Measurements from ENCODE around the gene SNCAIP. TPM values are rescaled to one million over a fixed set of nuclear protein-coding genes. Genes with fewer than 3 reads are reported as not detected.

SNCAIP gene
- total and polyA plus RNA-seq, 2 experiments from 2014 or later = 6.1 to 11.9 TPM

- Histone ChIP-seq H3K4me1 (ENCODE audit: insufficient read depth) (peaks cover 29% of the 10 kb centered on the region), H3K4me3 (peak overlapping the region; percentile 16), H3K9me2 (ENCODE audit: insufficient read depth) (peaks cover 7% of the 10 kb centered on the region; the same call in 1 of the 2 replicates), H3K27ac (ENCODE audit: low read depth) (peak overlapping the region; percentile 60; the same call in 1 of the 2 replicates), H3K27me3 (ENCODE audit: insufficient read depth) (no peaks in the 10 kb centered on the region), H3K4me2 (peak overlapping the region; percentile 72), H4K20me1 (replicated peaks; ENCODE audit: insufficient read depth) (no peaks in the 10 kb centered on the region), H3K79me2 (replicated peaks; ENCODE audit: insufficient read depth) (no peaks in the 10 kb centered on the region), H3F3A (replicated peaks; ENCODE audit: low read depth) (0 out of 2 replicates have a peak, but pooled peaks cover 4% of the 10 kb centered on the region), H2AFZ (no peak overlapping the region), H3K36me3 (ENCODE audit: insufficient read depth) (no peaks in the 10 kb centered on the region)
- Mint-ChIP-seq H3K9me3 (no peaks in the 10 kb centered on the region), H3K36me3 (ENCODE audit: low read depth) (no peaks in the 10 kb centered on the region), H3K4me1 (peaks cover 23% of the 10 kb centered on the region), H3K4me3 (no peak overlapping the region; the same call in 2 of the 3 replicates), H3K27ac (no peak overlapping the region), H3K27me3 (ENCODE audit: insufficient read depth, low read depth, poor library complexity) (peaks cover 3% of the 10 kb centered on the region)
- no peak for ATAC-seq
- TF ChIP-seq JUNB (IDR thresholded peaks at IDR 0.05; ENCODE audit: unreplicated experiment) (no peak), EZH2phosphoT487 (IDR thresholded peaks at IDR 0.05; ENCODE audit: unreplicated experiment) (no peak), ZNF114 (CRISPR knock-in tag; IDR thresholded peaks at IDR 0.05) (no peak), ZNF331 (CRISPR knock-in tag; IDR thresholded peaks at IDR 0.05; ENCODE audit: low read depth) (no peak), POLR2AphosphoS5 (IDR thresholded peaks at IDR 0.05; ENCODE audit: low read depth) (no peak), EZH2 (IDR thresholded peaks at IDR 0.05; ENCODE audit: low read depth, unreplicated experiment) (no peak)
- TF ChIP-seq, protein P1, sequence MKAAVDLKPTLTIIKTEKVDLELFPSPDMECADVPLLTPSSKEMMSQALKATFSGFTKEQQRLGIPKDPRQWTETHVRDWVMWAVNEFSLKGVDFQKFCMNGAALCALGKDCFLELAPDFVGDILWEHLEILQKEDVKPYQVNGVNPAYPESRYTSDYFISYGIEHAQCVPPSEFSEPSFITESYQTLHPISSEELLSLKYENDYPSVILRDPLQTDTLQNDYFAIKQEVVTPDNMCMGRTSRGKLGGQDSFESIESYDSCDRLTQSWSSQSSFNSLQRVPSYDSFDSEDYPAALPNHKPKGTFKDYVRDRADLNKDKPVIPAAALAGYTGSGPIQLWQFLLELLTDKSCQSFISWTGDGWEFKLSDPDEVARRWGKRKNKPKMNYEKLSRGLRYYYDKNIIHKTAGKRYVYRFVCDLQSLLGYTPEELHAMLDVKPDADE (IDR thresholded peaks at IDR 0.05) = no peak
- DNase-seq (ENCODE audit: low spot score) = no peak
Observed at GRCh38 chr5:122369253-122369815, 57.3 kb downstream of the SNCAIP start.

DNA sequence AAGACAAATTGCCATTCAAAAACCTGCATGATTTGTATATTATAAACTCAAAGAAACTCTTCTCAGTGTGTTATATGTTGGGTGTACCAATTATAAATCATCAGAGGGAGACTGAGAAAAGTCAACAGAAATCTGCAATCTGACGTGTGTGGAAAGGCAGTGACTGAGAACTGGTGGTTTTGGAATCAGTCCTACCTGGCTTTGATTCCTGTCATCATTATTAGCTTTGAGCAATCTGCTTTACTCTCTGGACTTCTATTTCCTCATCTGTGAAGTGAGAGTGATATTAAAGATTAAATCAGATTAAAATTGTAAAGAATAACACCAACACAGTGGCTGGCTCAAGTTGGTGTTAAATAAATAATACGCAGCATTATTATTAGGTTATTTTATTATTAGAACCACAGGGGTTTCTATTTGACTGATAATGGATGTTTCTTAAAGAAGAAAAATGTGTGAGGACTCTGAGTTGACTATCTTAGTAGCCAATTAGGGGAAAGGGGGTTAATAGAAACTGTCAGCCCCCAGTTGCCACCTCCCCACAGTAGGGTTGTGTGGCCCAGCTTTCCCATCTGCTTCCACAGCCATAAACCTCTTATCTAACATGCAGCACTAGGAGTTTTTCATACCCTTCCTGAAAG is 59.6 kb downstream of the SNCAIP start:
- no peaks in the 10 kb centered on the region for H4K20me1 ChIP-seq (replicated peaks; ENCODE audit: insufficient read depth)
- H3K79me2 ChIP-seq (replicated peaks; ENCODE audit: insufficient read depth) = no peaks in the 10 kb centered on the region
- no peaks in the 10 kb centered on the region for H3K36me3 ChIP-seq (ENCODE audit: insufficient read depth)
- Mint-ChIP-seq H3K36me3 (ENCODE audit: low read depth) (no peaks in the 10 kb centered on the region), H3K4me1 (peaks cover 23% of the 10 kb centered on the region), H3K27me3 (ENCODE audit: insufficient read depth, low read depth, poor library complexity) (peaks cover 4% of the 10 kb centered on the region), H3K4me3 (no peak overlapping the region), H3K9me3 (no peaks in the 10 kb centered on the region), H3K27ac (no peak overlapping the region)
- ATAC-seq (no peak), DNase-seq (ENCODE audit: low spot score) (no peak)
- peaks cover 24% of the 10 kb centered on the region for H3K4me1 ChIP-seq (ENCODE audit: insufficient read depth)
- no peak overlapping the region for H3K4me2 ChIP-seq
- H3F3A ChIP-seq (replicated peaks; ENCODE audit: low read depth) = 0 out of 2 replicates have a peak, but pooled peaks cover 4% of the 10 kb centered on the region
- no peak overlapping the region for H2AFZ ChIP-seq
- H3K27me3 ChIP-seq (ENCODE audit: insufficient read depth) = no peaks in the 10 kb centered on the region
- H3K9me2 ChIP-seq (ENCODE audit: insufficient read depth) = peaks cover 5% of the 10 kb centered on the region; the same call in 1 of the 2 replicates
- no peak overlapping the region for H3K27ac ChIP-seq (ENCODE audit: low read depth)
- no peak overlapping the region for H3K4me3 ChIP-seq
- TF ChIP-seq STAT1 (IDR thresholded peaks at IDR 0.05; ENCODE audit: unreplicated experiment) = no peak
- TF ChIP-seq CREB1 (CRISPR knock-in tag; IDR thresholded peaks at IDR 0.05; ENCODE audit: low read depth) = no peak
- TF ChIP-seq, protein P2, sequence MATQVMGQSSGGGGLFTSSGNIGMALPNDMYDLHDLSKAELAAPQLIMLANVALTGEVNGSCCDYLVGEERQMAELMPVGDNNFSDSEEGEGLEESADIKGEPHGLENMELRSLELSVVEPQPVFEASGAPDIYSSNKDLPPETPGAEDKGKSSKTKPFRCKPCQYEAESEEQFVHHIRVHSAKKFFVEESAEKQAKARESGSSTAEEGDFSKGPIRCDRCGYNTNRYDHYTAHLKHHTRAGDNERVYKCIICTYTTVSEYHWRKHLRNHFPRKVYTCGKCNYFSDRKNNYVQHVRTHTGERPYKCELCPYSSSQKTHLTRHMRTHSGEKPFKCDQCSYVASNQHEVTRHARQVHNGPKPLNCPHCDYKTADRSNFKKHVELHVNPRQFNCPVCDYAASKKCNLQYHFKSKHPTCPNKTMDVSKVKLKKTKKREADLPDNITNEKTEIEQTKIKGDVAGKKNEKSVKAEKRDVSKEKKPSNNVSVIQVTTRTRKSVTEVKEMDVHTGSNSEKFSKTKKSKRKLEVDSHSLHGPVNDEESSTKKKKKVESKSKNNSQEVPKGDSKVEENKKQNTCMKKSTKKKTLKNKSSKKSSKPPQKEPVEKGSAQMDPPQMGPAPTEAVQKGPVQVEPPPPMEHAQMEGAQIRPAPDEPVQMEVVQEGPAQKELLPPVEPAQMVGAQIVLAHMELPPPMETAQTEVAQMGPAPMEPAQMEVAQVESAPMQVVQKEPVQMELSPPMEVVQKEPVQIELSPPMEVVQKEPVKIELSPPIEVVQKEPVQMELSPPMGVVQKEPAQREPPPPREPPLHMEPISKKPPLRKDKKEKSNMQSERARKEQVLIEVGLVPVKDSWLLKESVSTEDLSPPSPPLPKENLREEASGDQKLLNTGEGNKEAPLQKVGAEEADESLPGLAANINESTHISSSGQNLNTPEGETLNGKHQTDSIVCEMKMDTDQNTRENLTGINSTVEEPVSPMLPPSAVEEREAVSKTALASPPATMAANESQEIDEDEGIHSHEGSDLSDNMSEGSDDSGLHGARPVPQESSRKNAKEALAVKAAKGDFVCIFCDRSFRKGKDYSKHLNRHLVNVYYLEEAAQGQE (IDR thresholded peaks at IDR 0.05; ENCODE audit: unreplicated experiment) = no peak
- TF ChIP-seq, protein P1 (IDR thresholded peaks at IDR 0.05) = no peak
- TF ChIP-seq ZNF114 (CRISPR knock-in tag; IDR thresholded peaks at IDR 0.05) = no peak
- TF ChIP-seq, protein P3, sequence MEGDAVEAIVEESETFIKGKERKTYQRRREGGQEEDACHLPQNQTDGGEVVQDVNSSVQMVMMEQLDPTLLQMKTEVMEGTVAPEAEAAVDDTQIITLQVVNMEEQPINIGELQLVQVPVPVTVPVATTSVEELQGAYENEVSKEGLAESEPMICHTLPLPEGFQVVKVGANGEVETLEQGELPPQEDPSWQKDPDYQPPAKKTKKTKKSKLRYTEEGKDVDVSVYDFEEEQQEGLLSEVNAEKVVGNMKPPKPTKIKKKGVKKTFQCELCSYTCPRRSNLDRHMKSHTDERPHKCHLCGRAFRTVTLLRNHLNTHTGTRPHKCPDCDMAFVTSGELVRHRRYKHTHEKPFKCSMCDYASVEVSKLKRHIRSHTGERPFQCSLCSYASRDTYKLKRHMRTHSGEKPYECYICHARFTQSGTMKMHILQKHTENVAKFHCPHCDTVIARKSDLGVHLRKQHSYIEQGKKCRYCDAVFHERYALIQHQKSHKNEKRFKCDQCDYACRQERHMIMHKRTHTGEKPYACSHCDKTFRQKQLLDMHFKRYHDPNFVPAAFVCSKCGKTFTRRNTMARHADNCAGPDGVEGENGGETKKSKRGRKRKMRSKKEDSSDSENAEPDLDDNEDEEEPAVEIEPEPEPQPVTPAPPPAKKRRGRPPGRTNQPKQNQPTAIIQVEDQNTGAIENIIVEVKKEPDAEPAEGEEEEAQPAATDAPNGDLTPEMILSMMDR (conservative IDR thresholded peaks at IDR 0.05; ENCODE audit: low read depth in 2 of 2) = no peak
- TF ChIP-seq POLR2AphosphoS5 (IDR thresholded peaks at IDR 0.05; ENCODE audit: low read depth) = no peak
- no peak for TF ChIP-seq EZH2phosphoT487 (IDR thresholded peaks at IDR 0.05; ENCODE audit: unreplicated experiment)
- no peak for TF ChIP-seq EZH2 (IDR thresholded peaks at IDR 0.05; ENCODE audit: low read depth, unreplicated experiment)

All from GM23338 (cell line).